ENCODE data around the gene TSSK3. TPM values are rescaled to one million over a fixed set of nuclear protein-coding genes. Genes with fewer than 3 reads are reported as not detected.

The TSSK3 gene
- total and polyA plus RNA-seq, 9 of the 15 experiments (the other 6 are each of a cell fraction or from before 2014, with no cell fraction given), result 0.27 to 2.8 (median 1.9) TPM

GRCh38 chr1:32335790-32336590 lies 26.3 kb upstream of the TSSK3 start, which contains the start of gene MARCKSL1 (continued):
- 0 out of 2 replicates have a peak, but pooled peaks have one; percentile 49 for TF ChIP-seq CXXC5 (CRISPR knock-in tag; IDR thresholded peaks at IDR 0.05)
- TF ChIP-seq ATF1 (CRISPR knock-in tag; IDR thresholded peaks at IDR 0.05), result 0 out of 2 replicates have a peak, but pooled peaks have one; percentile 15
- TF ChIP-seq ATF1 (tag; IDR thresholded peaks at IDR 0.05), result no peak
- TF ChIP-seq SRSF7 (optimal IDR thresholded peaks at IDR 0.05; ENCODE audit: low read depth, low read length), result peak; percentile 66
- TF ChIP-seq FIP1L1 (IDR thresholded peaks at IDR 0.05; ENCODE audit: low read depth, low read length, poor library complexity, severe bottlenecking), result peak; percentile 90
- TF ChIP-seq ZNF740 (CRISPR knock-in tag; IDR thresholded peaks at IDR 0.05), result no peak; the same call in 1 of the 2 replicates
- peak in 1 of 2 experiments; percentile 16; a peak in 1 of 4 replicates for TF ChIP-seq ZNF740 (tag; IDR thresholded peaks at IDR 0.05)
- peak in 2 of 3 experiments; percentile 68 to 75 for TF ChIP-seq YY1 (IDR thresholded peaks at IDR 0.05; ENCODE audit: borderline replicate concordance in 1 of 3, control insufficient read depth in 1 of 3, extremely low read depth in 1 of 3, insufficient read depth in 3 of 3, insufficient read length in 1 of 3, insufficient replicate concordance in 2 of 3, low read depth in 1 of 3, low read length in 2 of 3)
- TF ChIP-seq CREM (IDR thresholded peaks at IDR 0.05; ENCODE audit: low read depth), result peak; percentile 21; the same call in 1 of the 2 replicates
- peak; percentile 95 for TF ChIP-seq RBFOX2 (IDR thresholded peaks at IDR 0.05; ENCODE audit: low read depth, low read length)
- 0 out of 4 replicates have a peak, but pooled peaks of 1 of the 2 experiments have one; percentile 7 for TF ChIP-seq HDAC1 (IDR thresholded peaks at IDR 0.05)
- peak; percentile 61 for TF ChIP-seq NELFE (IDR thresholded peaks at IDR 0.05; ENCODE audit: insufficient read depth, insufficient read length)
- TF ChIP-seq ZBED1 (IDR thresholded peaks at IDR 0.05), result peak; percentile 73; the same call in 1 of the 2 replicates
- 0 out of 6 replicates have a peak, but pooled peaks of 1 of the 3 experiments have one; percentile 44 for TF ChIP-seq ZBTB11 (CRISPR knock-in tag; IDR thresholded peaks at IDR 0.05)
- TF ChIP-seq ZNF224 (CRISPR knock-in tag; IDR thresholded peaks at IDR 0.05), result no peak
- 0 out of 2 replicates have a peak, but pooled peaks have one; percentile 40 for TF ChIP-seq FOXK1 (CRISPR knock-in tag; IDR thresholded peaks at IDR 0.05; ENCODE audit: borderline replicate concordance)
- peak; percentile 91 for TF ChIP-seq AFF4 (CRISPR knock-in tag; IDR thresholded peaks at IDR 0.05)
